KOPT-K1 (cell line): Measurements from ENCODE around the gene GKN1.

Experiments used
- H3K27ac ChIP-seq: fragments of 200-600 bp; sonication (generic); 2 replicates; pipeline ENCODE4 v1.5.1; 2016; ENCODE audit warnings: antibody characterized with exemption, mild to moderate bottlenecking, low read depth, low read length; ENCODE audit not compliant: poor library complexity, severe bottlenecking
- H3K36me3 ChIP-seq: fragments of 200-600 bp; sonication (generic); 2 replicates; pipeline ENCODE4 v1.5.1; 2017; ENCODE audit warnings: antibody characterized with exemption, mild to moderate bottlenecking, low read length, moderate library complexity; ENCODE audit not compliant: insufficient read depth
- H3K9me3 ChIP-seq: fragments of 200-600 bp; sonication (generic); 2 replicates; pipeline ENCODE4 v1.5.1; 2017; ENCODE audit warnings: antibody characterized with exemption, low read length, mild to moderate bottlenecking; ENCODE audit not compliant: insufficient read depth, poor library complexity, severe bottlenecking

The GKN1 gene

DNA sequence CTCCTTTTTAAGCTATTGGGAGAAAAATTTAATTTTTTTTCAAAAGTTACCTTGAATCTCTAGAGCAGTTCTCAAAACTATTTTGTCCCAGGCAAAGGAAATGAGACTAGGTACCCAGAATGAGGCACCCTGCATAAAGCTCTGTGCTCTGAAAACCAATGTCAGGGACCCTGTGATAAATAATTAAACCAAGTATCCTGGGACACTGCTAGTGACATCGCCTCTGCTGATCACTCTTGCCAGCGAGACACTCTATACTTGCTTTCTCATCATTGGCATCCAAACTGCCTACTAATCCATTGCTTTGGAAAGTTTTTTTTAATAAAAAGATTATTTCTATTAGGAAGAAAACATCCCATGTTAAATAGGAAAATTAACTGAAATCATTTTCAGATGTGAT, 1.4 kb downstream of the GKN1 start:
- no peaks in the 10 kb centered on the region for H3K9me3 ChIP-seq
- H3K27ac ChIP-seq, result no peak overlapping the region
- H3K36me3 ChIP-seq, result no peaks in the 10 kb centered on the region

DNA sequence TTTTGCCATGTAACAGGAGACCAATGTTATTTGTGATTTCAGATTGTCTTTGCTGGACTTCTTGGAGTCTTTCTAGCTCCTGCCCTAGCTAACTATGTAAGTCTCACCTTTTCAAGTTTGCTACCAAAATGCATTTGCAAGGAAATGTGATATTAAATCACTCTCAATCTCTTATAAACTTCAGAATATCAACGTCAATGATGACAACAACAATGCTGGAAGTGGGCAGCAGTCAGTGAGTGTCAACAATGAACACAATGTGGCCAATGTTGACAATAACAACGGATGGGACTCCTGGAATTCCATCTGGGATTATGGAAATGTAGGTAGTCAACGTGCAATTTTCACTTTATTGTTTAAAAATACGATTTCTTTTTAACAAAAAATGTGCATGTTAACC, 3.0 kb downstream of the GKN1 start:
- H3K36me3 ChIP-seq, result no peaks in the 10 kb centered on the region
- H3K9me3 ChIP-seq, result no peaks in the 10 kb centered on the region
- no peak overlapping the region for H3K27ac ChIP-seq

DNA sequence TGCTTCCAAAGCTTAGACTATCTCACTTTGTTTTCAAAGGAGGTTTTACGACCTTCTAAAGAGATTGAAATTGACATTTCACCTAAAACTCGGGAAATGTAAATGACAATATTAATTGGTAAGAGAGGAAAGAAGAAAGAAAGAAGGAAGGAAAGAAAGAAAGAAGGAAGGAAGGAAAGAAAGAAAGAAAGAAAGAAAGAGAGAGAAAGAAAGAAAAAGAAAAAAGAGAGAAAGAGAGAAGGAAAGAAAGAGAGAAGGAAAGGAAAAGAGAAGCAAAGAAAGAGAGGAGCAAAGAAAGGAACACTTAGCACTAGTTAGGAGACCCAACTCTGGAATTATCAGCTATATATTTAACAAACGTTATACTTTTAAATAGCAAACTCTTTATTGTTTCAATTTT, 3.7 kb downstream of the GKN1 start:
- no peaks in the 10 kb centered on the region for H3K36me3 ChIP-seq
- H3K9me3 ChIP-seq, result no peaks in the 10 kb centered on the region
- H3K27ac ChIP-seq, result no peak overlapping the region

DNA sequence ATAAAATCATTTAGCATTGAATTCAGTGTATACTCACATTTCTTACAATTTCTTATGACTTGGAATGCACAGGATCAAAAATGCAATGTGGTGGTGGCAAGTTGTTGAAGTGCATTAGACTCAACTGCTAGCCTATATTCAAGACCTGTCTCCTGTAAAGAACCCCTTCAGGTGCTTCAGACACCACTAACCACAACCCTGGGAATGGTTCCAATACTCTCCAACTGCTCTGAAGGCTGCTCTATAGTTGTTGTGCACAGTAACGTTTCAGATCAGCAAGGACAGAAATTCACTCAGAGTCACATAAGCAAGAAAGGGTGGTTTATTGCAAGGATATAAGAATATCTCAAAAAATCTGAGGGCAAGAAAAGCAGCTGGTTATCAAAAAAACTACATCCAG, 6.5 kb downstream of the GKN1 start:
- Histone ChIP-seq H3K36me3 (no peaks in the 10 kb centered on the region), H3K9me3 (no peaks in the 10 kb centered on the region), H3K27ac (no peak overlapping the region)

DNA sequence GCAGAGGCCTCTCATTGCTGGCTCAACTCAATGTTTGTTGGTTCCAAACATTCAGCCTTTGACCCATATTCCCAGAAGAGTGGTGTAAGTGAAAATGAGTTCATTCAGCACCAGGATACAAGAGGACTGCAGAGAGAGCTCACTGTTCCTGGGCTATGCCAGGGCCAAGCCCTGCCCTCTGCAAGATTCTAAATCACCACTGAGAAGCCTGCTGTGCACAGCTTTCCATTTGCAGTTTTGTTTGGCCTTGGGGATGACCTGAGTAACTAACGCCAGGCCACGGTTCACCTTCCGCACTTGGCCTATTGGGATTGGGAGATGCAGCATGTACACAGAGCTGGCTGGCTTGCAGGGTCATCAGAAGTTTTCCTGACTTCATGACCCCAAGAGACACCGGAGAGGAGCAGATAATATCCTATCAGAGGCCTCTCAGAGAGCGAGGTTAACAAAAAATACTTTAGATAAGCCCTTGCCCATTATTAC, 12.6 kb downstream of the GKN1 start:
- Histone ChIP-seq H3K27ac (no peak overlapping the region), H3K36me3 (no peaks in the 10 kb centered on the region), H3K9me3 (no peaks in the 10 kb centered on the region)

DNA sequence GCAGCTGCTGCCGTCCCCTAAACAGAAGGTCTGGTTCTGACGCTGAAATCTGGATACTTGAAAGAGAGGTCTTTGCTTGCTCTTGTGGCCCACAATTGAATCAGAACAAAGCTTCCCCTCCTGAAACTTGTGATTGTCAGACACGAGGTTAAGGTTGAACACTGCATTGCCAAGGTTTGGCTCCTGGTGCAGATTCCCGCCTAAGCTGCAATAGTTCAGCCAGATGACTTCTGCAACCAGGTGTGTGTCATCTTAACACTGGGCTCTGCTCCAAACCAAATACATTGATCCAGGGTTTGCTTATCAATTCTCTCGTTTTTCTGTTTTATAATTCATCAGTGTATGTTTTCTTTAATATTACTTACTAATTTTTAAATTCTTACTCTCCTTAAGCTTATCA, 14.6 kb downstream of the GKN1 start:
- H3K9me3 ChIP-seq, result no peaks in the 10 kb centered on the region
- H3K27ac ChIP-seq, result no peak overlapping the region
- no peaks in the 10 kb centered on the region for H3K36me3 ChIP-seq

DNA sequence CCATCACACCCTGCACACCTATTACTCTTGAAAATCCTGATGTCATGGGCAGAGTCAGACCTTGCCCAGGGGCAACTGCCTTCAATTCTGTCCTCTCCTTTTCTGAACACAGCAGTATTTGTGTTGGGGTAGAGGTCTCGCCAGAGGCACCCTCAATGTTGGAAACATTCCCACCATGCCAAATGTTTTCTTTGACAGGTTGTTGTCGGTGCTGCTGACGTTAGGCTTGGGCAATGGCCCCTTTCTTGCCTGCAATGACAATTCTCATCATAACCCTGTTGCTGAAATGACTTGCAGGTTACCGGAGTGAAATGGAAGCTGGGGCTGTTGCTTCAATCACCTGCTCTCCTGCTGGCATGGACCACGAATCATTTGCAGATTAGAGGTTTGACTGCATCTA, 17.9 kb downstream of the GKN1 start:
- Histone ChIP-seq H3K9me3 (no peaks in the 10 kb centered on the region), H3K36me3 (no peaks in the 10 kb centered on the region), H3K27ac (no peak overlapping the region)

DNA sequence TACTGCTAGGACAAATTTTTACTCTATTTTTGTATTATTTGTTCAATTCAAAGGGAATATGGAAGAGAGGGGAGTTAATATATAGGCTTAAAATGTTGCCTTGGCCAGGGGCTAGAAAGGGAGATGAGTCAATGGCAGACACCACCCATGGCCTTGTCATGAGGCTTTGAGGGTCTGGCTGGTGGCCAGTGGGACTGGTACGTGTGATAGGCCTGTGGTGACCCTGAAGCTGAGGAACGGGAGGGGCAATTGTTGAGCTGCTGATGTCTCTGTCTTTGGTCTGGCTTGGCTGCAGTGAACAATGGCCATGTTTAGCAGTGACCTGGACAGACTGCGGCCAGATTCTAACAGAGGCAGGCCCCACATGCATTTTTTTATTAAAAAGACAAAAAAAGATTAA, 18.5 kb downstream of the GKN1 start:
- Histone ChIP-seq H3K9me3 (no peaks in the 10 kb centered on the region), H3K36me3 (no peaks in the 10 kb centered on the region), H3K27ac (no peak overlapping the region)

DNA sequence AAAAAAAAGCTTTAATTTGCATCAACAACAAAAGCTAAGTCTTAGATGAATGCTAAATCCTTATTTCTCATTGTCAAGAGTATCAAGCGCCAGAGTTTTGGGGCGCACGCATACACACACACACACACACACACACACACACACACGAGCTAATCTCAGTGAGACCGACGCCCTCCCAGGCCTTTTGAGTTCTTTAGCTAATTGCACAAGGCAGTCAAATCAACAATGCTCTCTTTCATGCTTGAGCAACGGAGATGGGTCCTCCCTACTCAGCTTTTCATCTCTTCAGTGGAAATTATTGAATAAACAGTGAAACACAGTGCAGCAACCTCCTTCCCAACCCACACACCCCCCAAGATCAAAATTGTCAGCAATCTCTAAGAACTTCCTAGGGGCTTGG, 19.2 kb downstream of the GKN1 start:
- H3K9me3 ChIP-seq, result no peaks in the 10 kb centered on the region
- no peak overlapping the region for H3K27ac ChIP-seq
- H3K36me3 ChIP-seq, result no peaks in the 10 kb centered on the region

DNA sequence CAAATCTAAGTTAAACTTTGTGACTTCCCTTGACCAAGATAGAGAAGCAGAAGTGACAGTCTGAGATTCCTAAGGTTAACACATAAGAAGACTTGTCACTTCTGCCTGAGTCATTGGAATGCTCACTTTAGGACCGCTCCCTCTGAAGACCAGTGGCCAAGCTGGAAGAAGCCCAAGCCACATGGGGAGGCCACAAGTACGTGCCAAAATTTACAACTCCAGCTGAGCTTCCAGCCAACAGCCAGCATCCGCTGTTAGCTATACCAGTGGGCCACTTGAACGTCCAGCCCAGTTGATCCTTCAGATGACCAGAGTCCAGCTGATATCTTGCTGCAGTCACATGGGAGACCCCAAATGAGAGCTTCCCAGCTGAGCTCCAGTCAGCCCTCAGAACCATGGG, 20.4 kb downstream of the GKN1 start:
- no peak overlapping the region for H3K27ac ChIP-seq
- no peaks in the 10 kb centered on the region for H3K9me3 ChIP-seq
- H3K36me3 ChIP-seq, result no peaks in the 10 kb centered on the region

DNA sequence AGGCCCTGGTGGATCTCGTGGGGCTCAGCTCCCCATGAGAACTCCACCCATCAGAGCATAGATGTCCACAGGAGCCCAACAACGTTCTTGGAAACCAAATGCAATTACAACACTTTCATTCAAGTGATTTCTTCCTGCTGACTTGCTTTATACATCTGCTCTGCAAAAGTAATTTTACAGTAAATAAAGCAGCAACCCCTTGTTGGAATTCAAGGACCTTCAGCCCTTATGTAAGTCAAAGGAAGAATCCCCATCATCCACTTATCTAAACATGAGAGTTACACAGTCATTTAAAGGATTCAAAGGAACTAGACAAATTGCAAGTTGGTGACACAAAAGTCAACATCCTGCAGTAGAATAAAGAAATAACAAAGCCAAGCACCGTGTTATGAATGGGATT, 21.5 kb downstream of the GKN1 start:
- Histone ChIP-seq H3K36me3 (no peaks in the 10 kb centered on the region), H3K27ac (no peak overlapping the region), H3K9me3 (no peaks in the 10 kb centered on the region)

DNA sequence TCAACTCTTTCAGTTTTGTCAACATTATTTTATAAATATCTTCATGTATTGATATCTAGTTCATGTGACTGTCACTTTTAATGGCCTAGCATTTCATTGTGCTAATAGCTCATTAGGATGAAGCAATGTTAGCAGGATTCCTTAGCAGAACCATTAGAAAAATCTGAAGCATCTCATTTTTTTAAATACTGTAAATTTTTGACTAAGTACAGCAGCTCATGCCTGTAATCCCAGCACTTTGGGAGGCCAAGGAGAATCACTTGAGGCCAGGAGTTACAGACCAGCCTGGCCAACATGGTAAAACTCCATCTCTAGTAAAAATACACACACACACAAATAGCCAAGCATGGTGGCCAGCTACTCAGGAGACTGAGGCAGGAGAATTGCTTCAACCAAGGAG, 23.0 kb downstream of the GKN1 start:
- Histone ChIP-seq H3K9me3 (peaks cover 4% of the 10 kb centered on the region), H3K36me3 (no peaks in the 10 kb centered on the region), H3K27ac (no peak overlapping the region)

DNA sequence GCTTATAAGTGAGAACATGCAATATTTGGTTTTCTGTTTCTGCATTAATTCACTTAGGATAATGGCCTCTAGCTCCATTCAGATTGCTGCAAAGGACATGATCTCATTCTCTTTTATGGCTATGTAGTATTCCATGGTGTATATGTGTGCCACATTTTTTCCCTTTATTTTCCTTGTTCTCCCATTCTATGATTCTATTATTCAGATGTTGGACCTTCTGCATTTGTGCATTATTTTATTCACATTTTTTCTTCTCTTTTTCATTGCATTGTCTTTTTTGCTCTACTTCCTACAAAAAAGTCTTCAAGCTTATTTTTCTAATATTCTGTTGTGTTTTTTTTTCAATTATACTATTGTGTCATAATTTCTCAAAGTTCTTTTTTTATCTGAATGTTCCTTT, 27.4 kb downstream of the GKN1 start:
- Histone ChIP-seq H3K9me3 (peaks cover 7% of the 10 kb centered on the region), H3K27ac (no peak overlapping the region), H3K36me3 (no peaks in the 10 kb centered on the region)

DNA sequence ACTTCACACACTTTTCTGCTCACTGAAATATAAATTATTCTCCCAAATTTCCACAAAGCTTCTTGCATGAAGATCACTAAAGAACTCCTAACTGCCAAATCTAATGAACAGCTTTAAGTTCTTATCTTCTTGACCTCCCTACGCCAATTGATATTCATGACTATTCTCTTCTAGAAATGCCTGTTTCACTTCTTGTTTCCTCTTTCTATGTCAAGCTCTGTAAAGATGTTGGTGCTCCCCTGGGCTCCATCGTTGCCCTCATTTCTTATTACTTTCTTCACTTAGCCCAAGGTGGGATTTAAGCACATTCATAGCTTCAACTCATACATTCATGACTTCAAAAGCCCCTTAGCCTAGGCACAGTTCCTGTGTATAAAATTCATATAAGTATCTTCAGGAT, 29.3 kb downstream of the GKN1 start:
- H3K36me3 ChIP-seq, result no peaks in the 10 kb centered on the region
- no peak overlapping the region for H3K27ac ChIP-seq
- peaks cover 7% of the 10 kb centered on the region for H3K9me3 ChIP-seq

DNA sequence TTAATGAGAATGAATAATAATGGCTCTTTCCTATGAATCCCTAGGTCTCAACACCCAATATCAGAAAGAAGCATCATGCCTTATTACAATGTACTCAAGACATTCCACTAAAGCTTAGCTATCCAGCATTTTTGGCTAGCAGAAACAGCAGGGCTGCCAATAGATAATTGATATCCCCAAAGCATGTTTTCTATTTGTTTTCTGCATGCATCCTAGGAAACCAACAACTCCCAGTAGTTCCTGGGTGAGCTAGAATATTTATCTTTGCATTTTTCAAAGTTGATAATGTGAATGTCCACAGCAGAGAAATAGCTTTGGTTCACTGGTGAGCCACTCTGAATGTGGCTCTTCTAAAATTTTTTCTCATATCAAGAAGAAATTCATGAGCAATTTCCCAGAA, 32.7 kb downstream of the GKN1 start:
- no peaks in the 10 kb centered on the region for H3K36me3 ChIP-seq
- H3K9me3 ChIP-seq, result peaks cover 6% of the 10 kb centered on the region
- H3K27ac ChIP-seq, result no peak overlapping the region

DNA sequence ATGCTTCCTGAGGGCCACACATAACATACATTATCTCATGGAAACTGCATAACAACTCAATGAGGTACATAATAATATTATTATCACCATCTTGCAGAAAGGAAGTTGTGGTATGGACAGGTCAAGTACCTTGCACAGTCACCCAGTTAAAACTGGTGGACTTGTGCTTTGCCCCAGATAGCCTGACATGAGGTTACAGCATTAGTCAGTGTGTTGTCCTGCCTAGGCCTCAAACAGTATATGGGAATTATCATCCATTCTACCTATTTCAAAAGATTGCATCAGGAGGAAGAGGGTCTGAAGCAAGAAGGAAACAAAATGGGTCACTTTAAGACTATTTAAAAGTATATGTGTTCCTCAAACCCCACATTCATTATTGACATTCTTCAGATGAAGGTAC, 33.2 kb downstream of the GKN1 start:
- Histone ChIP-seq H3K9me3 (peaks cover 1% of the 10 kb centered on the region), H3K27ac (no peak overlapping the region), H3K36me3 (no peaks in the 10 kb centered on the region)
